GM19193 (cell line): ENCODE results near the gene RAP1GAP.

Experiments
- POLR2A ChIP-seq: IDR thresholded peaks from 4 replicates; pipeline ENCODE4 v1.6.1; 2011; ENCODE audit not compliant: insufficient read depth, insufficient read length; ENCODE audit errors: extremely low read depth

Gene RAP1GAP

DNA sequence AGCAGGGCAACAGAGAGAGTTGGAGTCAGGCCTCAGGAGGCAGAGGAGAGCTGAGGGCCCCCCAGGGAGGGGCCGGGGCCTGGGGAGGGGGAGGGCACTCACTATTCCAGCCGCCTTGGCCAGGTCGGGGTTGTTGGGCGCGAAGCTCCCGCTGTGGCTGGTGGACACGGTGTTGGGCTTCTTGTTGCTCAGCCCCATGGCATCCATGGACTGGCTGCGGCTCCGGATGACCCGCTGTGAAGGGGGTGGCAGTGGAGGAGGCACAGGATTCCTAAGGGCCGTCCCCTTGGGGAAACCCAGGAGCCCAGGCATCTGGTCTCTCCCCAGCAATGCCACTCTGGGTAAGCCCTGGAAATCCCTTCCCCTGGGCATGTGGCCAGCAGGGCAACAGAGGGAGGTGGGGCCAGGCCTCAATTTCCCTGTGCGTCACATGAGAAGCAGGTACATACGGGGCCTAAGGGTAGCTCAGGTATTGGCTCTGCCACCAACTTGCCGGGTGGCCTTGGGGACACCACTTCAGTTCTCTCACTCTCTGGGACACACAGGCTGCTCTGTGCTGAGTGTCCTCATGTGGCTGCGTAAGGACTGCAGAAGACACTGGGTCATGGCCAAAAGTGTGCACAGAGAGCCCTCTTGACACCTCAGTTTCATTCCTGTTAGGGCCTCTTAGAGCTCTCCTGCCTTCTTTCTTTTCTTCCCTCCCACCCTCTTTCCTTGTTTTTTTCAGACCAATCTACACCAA is 63.0 kb downstream of the RAP1GAP start:
- no peak for TF ChIP-seq POLR2A

DNA sequence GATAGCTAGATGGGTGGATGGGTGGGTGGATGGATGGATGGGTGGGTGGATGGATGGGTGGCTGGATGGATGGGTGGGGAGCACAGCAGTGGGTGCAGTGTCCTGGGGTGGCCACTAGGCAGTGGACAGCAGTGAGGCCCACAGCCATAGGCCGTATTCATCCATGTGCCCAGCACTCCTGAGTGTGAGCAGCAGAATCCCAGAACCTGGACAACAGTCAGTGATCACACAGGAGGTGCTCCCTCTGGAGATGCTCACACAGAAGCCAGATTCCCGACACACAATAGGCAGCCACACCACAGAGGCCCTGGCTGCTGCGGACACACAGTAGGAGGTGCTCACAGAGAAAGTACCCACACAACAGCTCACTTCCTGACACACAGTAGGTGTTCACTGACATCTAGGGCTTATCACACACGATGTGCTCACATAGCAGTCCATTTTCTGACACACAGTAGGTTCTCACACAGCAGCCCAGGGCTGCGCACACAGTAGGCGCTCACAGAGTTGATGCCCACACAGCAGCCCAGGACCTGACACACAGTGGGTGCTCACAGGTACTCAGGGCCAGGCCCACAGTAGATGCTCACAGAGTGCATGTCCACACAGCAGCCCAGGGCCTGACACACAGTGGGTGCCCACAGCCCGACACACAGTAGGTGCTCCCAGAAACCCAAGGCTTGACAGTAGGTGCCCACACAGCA is 64.0 kb downstream of the RAP1GAP start:
- TF ChIP-seq POLR2A = no peak

DNA sequence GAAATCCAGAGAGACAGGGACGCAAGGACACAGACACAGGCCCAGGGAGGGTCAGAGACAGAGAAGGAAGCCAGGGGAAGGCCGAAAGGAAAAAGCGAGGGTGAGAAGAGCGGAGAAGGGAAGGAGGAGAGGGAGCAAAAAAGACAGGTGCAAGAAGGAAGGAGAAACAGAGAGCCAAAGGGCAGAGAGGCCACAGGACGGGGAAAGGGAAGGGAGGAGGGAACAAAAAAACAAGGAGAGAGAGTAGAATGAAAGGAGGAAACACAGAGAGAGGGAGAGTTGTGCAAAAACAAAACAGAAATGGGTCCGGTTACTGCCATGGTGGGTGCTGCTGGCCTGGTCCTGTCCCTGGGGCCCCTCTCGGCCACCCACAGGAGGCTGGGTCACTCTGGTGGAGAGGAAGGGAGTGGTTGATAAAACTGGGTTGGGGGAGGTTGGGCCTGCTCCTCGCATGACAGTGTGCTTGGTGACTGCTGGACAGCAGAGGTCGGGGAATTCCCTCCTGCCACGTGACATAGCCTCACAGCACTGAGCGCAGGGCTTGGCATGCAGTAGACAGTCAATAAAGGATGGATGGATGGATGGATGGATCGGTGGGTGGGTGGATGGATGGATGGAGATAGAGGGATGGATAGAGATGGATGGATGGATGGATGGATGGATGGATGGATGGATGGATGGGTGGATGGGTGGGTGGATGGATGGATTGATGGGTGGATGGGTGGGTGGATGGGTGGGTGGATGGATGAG is 64.8 kb downstream of the RAP1GAP start:
- no peak for TF ChIP-seq POLR2A

DNA sequence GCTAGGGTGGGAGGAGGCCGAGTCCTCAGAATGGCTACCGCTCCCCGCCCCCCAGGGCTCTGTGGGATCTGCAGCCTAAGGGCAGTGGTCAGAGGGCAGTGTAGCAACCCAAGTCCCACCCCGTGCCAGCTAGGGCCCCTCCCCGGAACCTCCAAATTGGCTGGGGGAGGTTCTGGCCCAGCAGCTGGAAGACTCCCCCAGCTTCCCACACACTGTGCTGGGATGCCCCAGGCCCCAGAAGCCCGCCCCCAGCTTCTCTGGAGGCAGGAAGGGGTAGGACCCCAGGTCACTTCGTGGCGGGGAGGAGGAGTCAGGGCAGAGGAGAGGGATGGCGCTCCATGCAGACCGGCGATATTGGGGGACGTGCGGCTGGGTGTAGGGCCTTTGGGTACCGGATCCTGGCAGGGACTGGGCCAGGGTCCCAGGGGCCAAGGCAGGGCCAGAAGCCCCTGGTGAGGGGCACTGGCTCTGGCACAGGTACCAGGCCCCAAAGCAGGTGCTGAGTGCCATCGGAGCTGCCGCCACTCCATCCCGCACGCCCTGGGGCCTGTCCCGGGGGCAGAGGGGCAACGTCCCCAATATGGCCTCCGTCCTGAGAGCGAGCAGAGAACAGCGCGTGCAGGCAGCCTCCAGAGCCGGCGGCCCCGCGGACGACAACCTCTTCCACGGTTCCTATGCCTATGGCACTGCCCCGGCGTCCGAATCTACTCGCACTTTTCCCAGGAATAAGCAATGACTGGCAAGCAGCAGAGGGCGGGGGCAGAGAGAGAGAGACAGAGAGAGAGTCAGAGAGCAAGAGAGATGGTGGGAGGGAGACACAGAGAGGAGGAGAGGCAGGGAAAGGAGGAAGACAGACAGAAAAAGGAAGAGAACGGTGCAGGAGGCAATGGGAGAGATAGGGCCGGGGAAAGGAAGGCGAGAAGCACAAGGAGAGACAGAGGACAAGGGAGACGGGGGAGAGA is 65.7 kb downstream of the RAP1GAP start:
- TF ChIP-seq POLR2A = no peak

DNA sequence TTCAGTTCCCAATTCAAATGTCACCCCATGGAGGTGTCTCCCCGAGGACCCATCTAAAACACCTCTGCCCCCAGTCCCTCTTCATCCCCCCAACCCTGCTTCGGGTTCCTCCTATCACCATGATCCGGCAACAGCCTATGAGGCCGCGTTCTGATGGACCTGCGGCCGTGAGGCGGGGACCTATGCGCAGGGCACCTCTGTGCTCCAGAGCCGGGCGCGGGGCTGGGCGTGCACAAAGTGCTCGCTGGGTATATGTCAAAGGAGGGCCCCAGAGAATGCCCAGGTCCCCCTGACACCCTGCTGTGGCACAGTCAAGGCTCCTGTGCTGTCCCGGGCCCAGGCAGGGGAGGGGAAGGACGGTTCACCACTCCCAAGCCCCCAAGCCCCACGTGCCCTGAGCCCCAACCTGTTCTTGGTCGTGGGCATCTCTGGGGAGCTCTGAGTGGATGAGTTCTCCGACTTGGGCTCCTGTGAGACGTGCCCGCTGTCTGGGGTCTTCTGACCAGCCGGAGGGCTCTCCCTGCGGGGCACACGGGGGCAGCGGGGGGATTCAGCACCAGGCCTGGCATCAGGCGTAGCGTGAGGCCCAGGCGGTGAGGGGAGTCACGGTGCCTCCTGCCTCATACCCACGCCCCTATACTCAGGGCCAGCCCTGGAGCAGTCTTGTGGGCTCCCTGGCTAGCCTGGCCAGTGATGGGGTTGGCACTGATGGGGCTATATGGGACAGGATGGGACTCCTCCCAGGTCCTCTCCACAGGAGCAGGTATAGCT is 67.7 kb downstream of the RAP1GAP start:
- TF ChIP-seq POLR2A = no peak

DNA sequence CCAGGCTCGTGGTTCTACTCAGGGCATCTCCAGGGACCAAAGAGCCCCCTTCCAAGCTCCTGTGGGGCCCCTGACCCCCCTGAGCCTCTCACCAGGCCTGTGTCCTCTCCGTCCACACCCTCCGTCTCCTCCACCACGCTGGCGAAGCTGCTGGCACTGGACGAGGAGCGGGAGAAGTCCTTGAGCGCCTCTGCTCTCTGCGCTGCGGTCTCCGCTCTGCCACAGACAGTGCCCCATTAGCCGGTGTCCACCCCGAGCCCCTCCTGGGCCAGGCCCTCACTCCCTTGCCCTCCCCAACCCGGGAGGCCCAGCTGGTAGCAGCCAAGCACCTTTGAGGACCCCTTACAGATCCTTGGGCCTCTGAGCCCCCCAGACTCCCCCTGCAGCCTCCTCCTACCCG is 69.8 kb downstream of the RAP1GAP start:
- no peak for TF ChIP-seq POLR2A

DNA sequence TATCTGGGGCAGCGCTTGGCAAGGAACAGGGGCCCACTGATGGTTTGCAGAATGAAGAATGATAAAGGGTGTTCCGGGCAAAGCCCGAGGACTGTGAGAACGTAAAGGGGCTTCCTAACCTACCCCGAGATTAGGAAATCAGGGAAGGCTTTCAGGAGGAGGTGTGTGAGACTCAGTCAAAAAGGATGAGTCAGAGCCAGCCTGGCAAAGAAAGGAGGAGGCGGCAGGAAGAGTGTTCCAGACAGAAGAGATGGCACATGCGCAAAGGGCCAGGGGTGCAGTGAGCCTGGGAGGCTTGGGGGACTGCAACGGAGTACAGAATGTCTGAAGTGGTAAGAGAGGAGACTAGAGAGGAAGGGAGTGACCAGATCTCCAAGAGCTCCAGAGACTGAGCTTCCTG is 70.3 kb downstream of the RAP1GAP start:
- TF ChIP-seq POLR2A = no peak

DNA sequence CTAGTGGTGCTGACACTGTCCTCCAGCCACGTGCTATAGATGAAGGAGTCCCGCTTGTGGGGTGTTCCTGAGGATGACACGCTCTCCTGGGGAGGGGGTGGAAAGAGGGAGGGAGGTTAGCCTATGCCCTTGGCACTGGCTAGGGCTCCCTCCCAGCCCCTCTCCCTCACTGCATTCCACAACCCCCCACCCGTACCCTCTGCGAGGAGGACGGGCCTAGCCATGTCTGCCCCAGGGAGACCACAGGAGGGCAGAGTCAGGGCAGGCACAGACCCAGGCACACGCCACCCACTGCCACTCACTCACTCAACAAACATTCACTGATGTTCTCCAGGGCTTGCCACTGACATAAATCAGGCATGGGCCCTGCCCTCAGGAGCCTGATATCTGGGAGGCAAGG is 70.7 kb downstream of the RAP1GAP start:
- TF ChIP-seq POLR2A = no peak

DNA sequence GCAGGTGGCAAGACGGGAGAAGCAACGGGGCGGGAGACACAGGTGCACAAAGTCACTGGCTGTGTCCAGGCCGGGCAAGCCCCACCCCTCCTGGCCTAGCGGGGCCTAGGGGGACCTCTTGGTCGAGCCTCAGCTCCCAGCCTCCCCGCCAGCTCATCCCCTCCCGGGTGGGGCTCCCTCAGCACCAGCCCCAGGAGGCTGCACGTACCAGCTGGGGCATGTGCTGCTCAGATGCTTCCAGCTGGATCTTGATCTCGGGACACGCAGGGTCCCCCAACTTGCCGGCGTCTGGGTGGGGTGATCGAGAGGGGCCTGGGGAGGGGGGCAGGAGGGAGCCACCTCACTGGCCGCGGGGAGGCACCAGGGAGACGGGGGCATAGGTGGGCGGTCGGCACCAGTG is 71.4 kb downstream of the RAP1GAP start:
- no peak for TF ChIP-seq POLR2A

DNA sequence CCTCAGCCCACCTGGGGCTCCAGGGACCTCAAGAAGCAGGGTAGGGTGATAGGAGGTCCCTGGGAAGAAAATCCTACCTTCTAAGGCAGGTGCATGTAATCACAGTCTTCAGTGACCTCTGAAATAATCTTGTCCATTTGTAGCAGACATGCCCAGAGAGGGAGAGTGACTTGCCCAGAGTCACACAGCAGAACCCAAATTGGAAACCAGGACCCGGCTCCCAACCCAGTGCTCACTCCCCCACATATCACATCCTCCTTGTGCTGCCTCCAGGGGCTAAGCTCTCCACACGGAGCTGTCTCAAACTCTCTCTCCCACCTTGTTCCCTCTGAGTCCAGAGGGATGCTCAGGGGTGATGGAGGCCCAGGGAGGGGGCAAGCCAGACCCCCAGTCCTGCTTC is 72.5 kb downstream of the RAP1GAP start:
- TF ChIP-seq POLR2A = no peak

DNA sequence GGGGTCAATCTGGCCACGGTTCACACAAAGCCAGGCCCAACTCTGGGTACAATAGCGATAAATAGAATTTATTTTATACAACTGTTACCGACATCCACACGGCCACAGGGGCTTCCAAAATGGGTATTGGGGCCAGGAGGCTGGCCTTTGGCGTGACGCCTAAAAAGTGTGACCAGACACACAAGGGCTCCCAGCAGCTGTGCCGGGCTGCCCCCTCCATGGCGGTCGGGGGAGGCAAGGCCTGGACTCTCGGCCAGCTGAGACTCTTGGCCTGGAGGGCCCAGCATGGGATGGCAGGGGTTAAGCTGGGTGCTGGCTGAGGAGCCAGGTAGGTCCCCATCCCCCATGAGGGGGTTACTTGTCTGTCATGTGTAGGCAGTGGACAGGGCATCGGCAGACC is 73.0 kb downstream of the RAP1GAP start:
- TF ChIP-seq POLR2A = no peak

DNA sequence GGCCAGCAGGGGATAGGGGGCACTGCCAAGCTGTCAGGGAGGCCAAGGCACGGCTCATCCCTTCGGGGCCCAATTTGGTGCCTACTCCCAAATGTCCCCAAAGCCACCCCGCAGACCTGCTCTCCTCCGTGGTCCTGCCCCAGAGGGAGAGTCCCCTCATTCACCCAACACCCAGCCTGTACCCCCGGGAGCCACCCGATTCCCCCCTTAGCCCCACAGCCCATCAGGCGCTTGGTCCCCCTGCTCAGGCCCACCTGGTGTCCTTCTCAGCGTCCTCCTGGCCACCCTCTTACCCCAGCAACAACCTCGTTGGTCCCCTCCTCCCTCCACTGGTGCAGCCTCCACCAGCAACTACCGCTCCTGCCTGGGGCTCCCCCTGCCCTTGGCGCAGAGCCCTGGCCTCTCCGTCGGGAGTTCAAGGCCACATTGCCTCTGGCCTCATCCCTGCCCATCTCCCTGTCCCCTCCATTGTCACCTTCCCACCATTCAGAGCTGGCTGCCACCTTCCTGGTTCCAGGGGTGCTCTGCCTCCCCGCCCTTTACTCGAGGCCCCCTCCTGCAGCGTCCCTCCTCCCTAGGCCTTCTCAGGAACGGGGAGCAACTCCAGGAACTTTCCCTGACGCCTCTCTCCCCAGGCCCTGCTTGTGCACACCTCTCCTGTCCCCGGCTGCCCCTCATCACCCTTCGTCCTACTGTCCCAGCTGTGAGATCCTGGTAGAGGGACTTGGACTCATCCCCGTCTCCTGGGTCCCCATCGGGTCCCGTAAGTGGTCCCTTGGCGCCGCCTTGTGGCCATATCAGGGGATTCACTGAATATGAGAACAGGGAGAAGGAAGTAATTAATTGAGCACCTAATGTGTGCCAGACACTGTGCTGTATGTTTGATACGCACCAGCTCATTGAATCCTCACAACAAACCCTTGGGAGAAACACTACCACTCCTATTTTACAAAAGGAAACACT is 73.9 kb downstream of the RAP1GAP start:
- no peak for TF ChIP-seq POLR2A

DNA sequence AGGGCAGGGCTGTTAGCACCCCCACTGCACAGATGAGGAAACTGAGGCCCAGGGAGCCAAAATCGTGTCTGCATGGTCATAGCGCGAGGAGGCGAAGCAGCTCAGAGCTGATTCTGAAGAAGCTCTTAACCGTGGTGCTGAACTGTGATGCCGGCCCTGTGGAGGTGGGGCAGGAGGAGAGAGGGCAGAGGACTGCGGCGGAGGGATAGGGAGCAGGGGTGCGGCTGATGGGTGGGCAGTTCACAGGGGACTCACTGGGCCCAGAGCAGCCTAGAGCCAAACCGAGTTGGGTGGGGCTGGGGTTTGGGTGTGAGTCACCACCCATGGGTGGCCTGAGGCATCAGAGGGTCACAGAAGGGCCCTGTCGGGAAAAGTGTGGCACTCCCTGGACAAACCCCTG is 74.7 kb downstream of the RAP1GAP start:
- no peak for TF ChIP-seq POLR2A
